Mucosa of stomach (tissue), 1 donor: ENCODE measurements around the gene TSHZ2.

ENCODE experiments used
- H3K27me3 ChIP-seq: one replicate; pipeline ENCODE4 v1.7.0; 2013; ENCODE audit warnings: mild to moderate bottlenecking, low read length; ENCODE audit not compliant: control insufficient read depth, insufficient read depth
- H3K36me3 ChIP-seq: one replicate; pipeline ENCODE4 v1.7.0; 2013; ENCODE audit warnings: low read length; ENCODE audit not compliant: control insufficient read depth, insufficient read depth
- H3K4me1 ChIP-seq: one replicate; pipeline ENCODE4 v1.7.0; 2013; ENCODE audit warnings: mild to moderate bottlenecking, low read length; ENCODE audit not compliant: control insufficient read depth, insufficient read depth
- H3K4me3 ChIP-seq: one replicate; pipeline ENCODE4 v1.7.0; 2013; ENCODE audit warnings: low read length
- H3K9ac ChIP-seq: one replicate; pipeline ENCODE4 v1.7.0; 2013; ENCODE audit warnings: mild to moderate bottlenecking, low read length, moderate library complexity
- H3K9me3 ChIP-seq: one replicate; pipeline ENCODE4 v1.7.0; 2013; ENCODE audit warnings: mild to moderate bottlenecking, low read length, moderate library complexity; ENCODE audit not compliant: control insufficient read depth
- donor health status: Pancreatic carcinoma.

Gene TSHZ2

DNA sequence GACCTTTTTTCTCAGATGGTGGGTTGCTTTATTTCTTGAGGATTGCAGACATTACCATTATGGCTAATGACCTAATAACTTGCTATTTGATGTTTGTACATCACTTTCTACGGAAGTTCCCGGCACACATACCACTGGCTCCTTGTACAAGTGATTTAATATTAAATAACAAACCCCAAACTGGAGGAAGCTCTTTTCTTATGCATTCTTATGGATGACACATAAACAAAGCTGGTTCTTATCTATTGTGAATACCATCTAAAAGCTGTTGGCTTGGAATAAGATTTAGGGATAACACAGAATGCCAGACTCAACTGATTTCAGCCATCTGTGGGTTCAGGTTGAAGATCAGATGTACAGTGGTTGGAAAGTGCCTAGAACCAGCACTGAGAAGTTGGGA is 272.6 kb downstream of the TSHZ2 start:
- Histone ChIP-seq H3K36me3 (no peaks in the 10 kb centered on the region), H3K4me3 (no peak overlapping the region)

GRCh38 chr20:53245574-53245973 is 273.4 kb downstream of the TSHZ2 start:
- Histone ChIP-seq H3K36me3 (no peaks in the 10 kb centered on the region), H3K9me3 (no peaks in the 10 kb centered on the region), H3K9ac (no peak overlapping the region), H3K4me1 (no peaks in the 10 kb centered on the region), H3K27me3 (no peaks in the 10 kb centered on the region), H3K4me3 (no peak overlapping the region)

More for the DNA sequence above, 272.6 kb downstream of the TSHZ2 start:
- Histone ChIP-seq H3K4me1 (no peaks in the 10 kb centered on the region), H3K9ac (no peak overlapping the region), H3K27me3 (no peaks in the 10 kb centered on the region), H3K9me3 (no peaks in the 10 kb centered on the region)

- no peaks in the 10 kb centered on the region for H3K9me3 ChIP-seq
- no peak overlapping the region for H3K4me3 ChIP-seq
- no peaks in the 10 kb centered on the region for H3K36me3 ChIP-seq
- H3K9ac ChIP-seq = no peak overlapping the region
- H3K27me3 ChIP-seq = no peaks in the 10 kb centered on the region
- H3K4me1 ChIP-seq = no peaks in the 10 kb centered on the region
Observed at GRCh38 chr20:53247468-53248103, 275.4 kb downstream of the TSHZ2 start.

GRCh38 chr20:53250456-53250855 is 278.3 kb downstream of the TSHZ2 start:
- H3K27me3 ChIP-seq = no peaks in the 10 kb centered on the region
- no peaks in the 10 kb centered on the region for H3K9me3 ChIP-seq
- no peak overlapping the region for H3K9ac ChIP-seq
- no peaks in the 10 kb centered on the region for H3K4me1 ChIP-seq
- H3K36me3 ChIP-seq = no peaks in the 10 kb centered on the region
- no peak overlapping the region for H3K4me3 ChIP-seq

DNA sequence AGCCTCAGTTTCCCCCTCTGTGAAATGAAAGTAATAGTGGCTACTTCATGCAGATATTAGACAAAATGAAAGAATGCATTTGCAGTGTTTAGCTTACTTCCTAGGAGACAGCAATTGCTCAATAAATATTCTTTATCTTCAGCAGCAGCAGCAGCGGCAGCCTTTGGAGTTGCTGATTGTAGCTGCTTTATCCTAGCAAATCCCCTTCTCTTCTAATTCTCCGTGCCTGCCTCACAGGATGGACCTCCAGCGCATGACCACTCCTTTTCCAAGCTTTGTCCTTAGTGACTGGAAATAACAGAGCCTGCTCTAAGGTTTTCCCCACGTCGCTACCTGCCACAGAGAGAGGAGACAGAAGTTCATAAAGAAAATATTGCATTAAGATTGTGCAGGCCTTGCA is 279.8 kb downstream of the TSHZ2 start:
- H3K4me1 ChIP-seq = no peaks in the 10 kb centered on the region
- no peaks in the 10 kb centered on the region for H3K36me3 ChIP-seq
- no peak overlapping the region for H3K4me3 ChIP-seq
- no peak overlapping the region for H3K9ac ChIP-seq
- H3K27me3 ChIP-seq = no peaks in the 10 kb centered on the region
- no peaks in the 10 kb centered on the region for H3K9me3 ChIP-seq

DNA sequence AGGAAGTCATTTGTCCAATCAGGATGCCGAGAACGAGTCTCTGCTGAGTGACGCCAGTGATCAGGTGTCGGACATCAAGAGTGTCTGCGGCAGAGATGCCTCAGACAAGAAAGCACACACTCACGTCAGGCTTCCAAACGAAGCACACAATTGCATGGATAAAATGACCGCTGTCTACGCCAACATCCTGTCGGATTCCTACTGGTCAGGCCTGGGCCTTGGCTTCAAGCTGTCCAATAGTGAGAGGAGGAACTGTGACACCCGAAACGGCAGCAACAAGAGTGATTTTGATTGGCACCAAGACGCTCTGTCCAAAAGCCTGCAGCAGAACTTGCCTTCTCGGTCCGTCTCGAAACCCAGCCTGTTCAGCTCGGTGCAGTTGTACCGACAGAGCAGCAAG is 281.5 kb downstream of the TSHZ2 start:
- no peaks in the 10 kb centered on the region for H3K4me1 ChIP-seq
- H3K36me3 ChIP-seq = no peaks in the 10 kb centered on the region
- H3K9ac ChIP-seq = no peak overlapping the region
- no peaks in the 10 kb centered on the region for H3K27me3 ChIP-seq
- H3K9me3 ChIP-seq = no peaks in the 10 kb centered on the region
- no peak overlapping the region for H3K4me3 ChIP-seq

GRCh38 chr20:53255102-53255710 is 283.0 kb downstream of the TSHZ2 start:
- Histone ChIP-seq H3K27me3 (no peaks in the 10 kb centered on the region), H3K9me3 (no peaks in the 10 kb centered on the region), H3K9ac (no peak overlapping the region), H3K36me3 (no peaks in the 10 kb centered on the region), H3K4me3 (no peak overlapping the region), H3K4me1 (no peaks in the 10 kb centered on the region)

GRCh38 chr20:53258741-53259140 is 286.6 kb downstream of the TSHZ2 start:
- no peaks in the 10 kb centered on the region for H3K27me3 ChIP-seq
- H3K4me1 ChIP-seq = no peaks in the 10 kb centered on the region
- H3K9me3 ChIP-seq = no peaks in the 10 kb centered on the region
- H3K9ac ChIP-seq = no peak overlapping the region
- H3K4me3 ChIP-seq = no peak overlapping the region
- no peaks in the 10 kb centered on the region for H3K36me3 ChIP-seq

GRCh38 chr20:53260168-53260567 is 288.0 kb downstream of the TSHZ2 start:
- Histone ChIP-seq H3K4me1 (no peaks in the 10 kb centered on the region), H3K9ac (no peak overlapping the region), H3K4me3 (no peak overlapping the region), H3K9me3 (no peaks in the 10 kb centered on the region), H3K36me3 (no peaks in the 10 kb centered on the region), H3K27me3 (no peaks in the 10 kb centered on the region)

GRCh38 chr20:53260591-53260990 is 288.4 kb downstream of the TSHZ2 start:
- Histone ChIP-seq H3K4me1 (no peaks in the 10 kb centered on the region), H3K36me3 (no peaks in the 10 kb centered on the region), H3K27me3 (no peaks in the 10 kb centered on the region), H3K9me3 (no peaks in the 10 kb centered on the region), H3K4me3 (no peak overlapping the region), H3K9ac (no peak overlapping the region)

GRCh38 chr20:53262365-53262764 is 290.2 kb downstream of the TSHZ2 start:
- no peaks in the 10 kb centered on the region for H3K36me3 ChIP-seq
- no peak overlapping the region for H3K9ac ChIP-seq
- H3K9me3 ChIP-seq = no peaks in the 10 kb centered on the region
- no peaks in the 10 kb centered on the region for H3K4me1 ChIP-seq
- H3K4me3 ChIP-seq = no peak overlapping the region
- H3K27me3 ChIP-seq = no peaks in the 10 kb centered on the region

GRCh38 chr20:53263554-53264438 is 291.6 kb downstream of the TSHZ2 start:
- Histone ChIP-seq H3K36me3 (no peaks in the 10 kb centered on the region), H3K9ac (no peak overlapping the region), H3K4me1 (no peaks in the 10 kb centered on the region), H3K27me3 (no peaks in the 10 kb centered on the region), H3K4me3 (no peak overlapping the region), H3K9me3 (no peaks in the 10 kb centered on the region)
